Hepatocyte (in vitro differentiated cells): Measurements from ENCODE around the gene ANO2. TPM values are rescaled to one million over a fixed set of nuclear protein-coding genes. Genes with fewer than 3 reads are reported as not detected.

Experiments
- DNase-seq: peaks from one replicate; pipeline ENCODE4 v3.0.0-alpha.2; 2016; ENCODE audit warnings: low spot score
- H2AFZ ChIP-seq: fragments of 200-600 bp; sonication (generic); 2 replicates; pipeline ENCODE4 v1.6.0; 2016; ENCODE audit warnings: antibody characterized with exemption, mild to moderate bottlenecking
- H3K27ac ChIP-seq: fragments of 200-600 bp; sonication (generic); 2 replicates; pipeline ENCODE4 v1.5.1; 2016; ENCODE audit warnings: mild to moderate bottlenecking
- H3K27me3 ChIP-seq: fragments of 200-600 bp; sonication (generic); 2 replicates; pipeline ENCODE4 v1.6.1; 2016
- H3K36me3 ChIP-seq: fragments of 200-600 bp; sonication (generic); replicated peaks from 2 replicates; pipeline ENCODE4 v1.5.1; 2016; ENCODE audit warnings: low read depth; ENCODE audit not compliant: insufficient read depth
- H3K4me1 ChIP-seq: fragments of 200-600 bp; sonication (generic); 2 replicates; pipeline ENCODE4 v1.5.1; 2016; ENCODE audit warnings: mild to moderate bottlenecking, moderate library complexity; ENCODE audit not compliant: insufficient read depth
- H3K4me2 ChIP-seq: fragments of 200-600 bp; sonication (generic); 2 replicates; pipeline ENCODE4 v1.6.0; 2016
- H3K4me3 ChIP-seq: fragments of 200-600 bp; sonication (generic); 2 replicates; pipeline ENCODE4 v1.5.1; 2016; ENCODE audit warnings: mild to moderate bottlenecking
- H3K79me2 ChIP-seq: fragments of 200-600 bp; sonication (generic); 2 replicates; pipeline ENCODE4 v1.6.0; 2017; ENCODE audit warnings: mild to moderate bottlenecking
- H3K9me2 ChIP-seq: fragments of 200-600 bp; sonication (generic); replicated peaks from 2 replicates; pipeline ENCODE4 v1.6.0; 2017; ENCODE audit warnings: mild to moderate bottlenecking; ENCODE audit not compliant: insufficient read depth
- H3K9me3 ChIP-seq: fragments of 200-600 bp; sonication (generic); 2 replicates; pipeline ENCODE4 v1.5.1; 2016; ENCODE audit warnings: low read depth, mild to moderate bottlenecking
- H4K20me1 ChIP-seq: fragments of 200-600 bp; sonication (generic); 2 replicates; pipeline ENCODE4 v1.6.0; 2016; ENCODE audit warnings: mild to moderate bottlenecking; ENCODE audit not compliant: insufficient read depth, poor library complexity, severe bottlenecking
- EZH2 ChIP-seq: fragments of 200-600 bp; sonication (generic); IDR thresholded peaks from 2 replicates; pipeline ENCODE4 v1.6.1; 2016; ENCODE audit warnings: antibody characterized with exemption, mild to moderate bottlenecking, borderline replicate concordance
- EZH2phosphoT487 ChIP-seq: fragments of 200-600 bp; sonication (generic); IDR thresholded peaks from one replicate; pipeline ENCODE4 v1.6.1; 2018; ENCODE audit warnings: antibody characterized with exemption, mild to moderate bottlenecking, low read depth, moderate library complexity; ENCODE audit not compliant: unreplicated experiment, severe bottlenecking
- WGBS: methylation state at CpG from one replicate; pipeline ENCODE4 v1.1.6; 2016; ENCODE audit warnings: low lambda C conversion rate; ENCODE audit errors: missing lambda C conversion rate; 5-methylcytosine and 5-hydroxymethylcytosine counted together
- polyA plus RNA-seq: library from polyadenylated mRNA; unstranded; fragments of >200 nt; fragmentation: Nextera tagmentation; extraction: Ambion mirVana; gene quantifications from 2 replicates; pipeline ENCODE4 v1.2.1, GENCODE V29; 2016
- total RNA-seq: library from RNA; depleted of rRNA; stranded (reverse); fragments of >200 nt; gene quantifications from 2 replicates; pipeline ENCODE4 v1.2.3, GENCODE V29; 2014
- TF ChIP-seq, protein P1 (sequence below): fragments of 200-600 bp; sonication (generic); IDR thresholded peaks from 2 replicates; pipeline ENCODE4 v1.5.1; 2016; ENCODE audit warnings: antibody characterized with exemption, mild to moderate bottlenecking; ENCODE audit not compliant: poor library complexity

Gene ANO2
- total and polyA plus RNA-seq, 2 experiments from 2014 or later, result 1.0 to 1.9 TPM

- WGBS, result 67% methylated on average over 1 of the region's 1 CpG
- DNase-seq, result no peak
- Histone ChIP-seq H3K4me2 (no peak overlapping the region), H3K9me2 (no peaks in the 10 kb centered on the region), H3K36me3 (no peaks in the 10 kb centered on the region), H4K20me1 (no peaks in the 10 kb centered on the region), H3K4me1 (no peaks in the 10 kb centered on the region), H3K27ac (no peak overlapping the region), H3K4me3 (no peak overlapping the region), H2AFZ (no peak overlapping the region), H3K79me2 (no peaks in the 10 kb centered on the region), H3K27me3 (peaks cover 19% of the 10 kb centered on the region), H3K9me3 (no peaks in the 10 kb centered on the region)
- TF ChIP-seq, protein P1, sequence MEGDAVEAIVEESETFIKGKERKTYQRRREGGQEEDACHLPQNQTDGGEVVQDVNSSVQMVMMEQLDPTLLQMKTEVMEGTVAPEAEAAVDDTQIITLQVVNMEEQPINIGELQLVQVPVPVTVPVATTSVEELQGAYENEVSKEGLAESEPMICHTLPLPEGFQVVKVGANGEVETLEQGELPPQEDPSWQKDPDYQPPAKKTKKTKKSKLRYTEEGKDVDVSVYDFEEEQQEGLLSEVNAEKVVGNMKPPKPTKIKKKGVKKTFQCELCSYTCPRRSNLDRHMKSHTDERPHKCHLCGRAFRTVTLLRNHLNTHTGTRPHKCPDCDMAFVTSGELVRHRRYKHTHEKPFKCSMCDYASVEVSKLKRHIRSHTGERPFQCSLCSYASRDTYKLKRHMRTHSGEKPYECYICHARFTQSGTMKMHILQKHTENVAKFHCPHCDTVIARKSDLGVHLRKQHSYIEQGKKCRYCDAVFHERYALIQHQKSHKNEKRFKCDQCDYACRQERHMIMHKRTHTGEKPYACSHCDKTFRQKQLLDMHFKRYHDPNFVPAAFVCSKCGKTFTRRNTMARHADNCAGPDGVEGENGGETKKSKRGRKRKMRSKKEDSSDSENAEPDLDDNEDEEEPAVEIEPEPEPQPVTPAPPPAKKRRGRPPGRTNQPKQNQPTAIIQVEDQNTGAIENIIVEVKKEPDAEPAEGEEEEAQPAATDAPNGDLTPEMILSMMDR, result no peak
- TF ChIP-seq EZH2, result no peak
- TF ChIP-seq EZH2phosphoT487, result no peak
Measured at GRCh38 chr12:5771756-5772155, 173.3 kb downstream of the ANO2 start.

GRCh38 chr12:5770727-5771126 lies 174.3 kb downstream of the ANO2 start:
- H3K9me3 ChIP-seq, result no peaks in the 10 kb centered on the region
- H3K79me2 ChIP-seq, result no peaks in the 10 kb centered on the region
- no peak overlapping the region for H3K4me2 ChIP-seq
- peaks cover 19% of the 10 kb centered on the region for H3K27me3 ChIP-seq
- no peak for TF ChIP-seq EZH2
- WGBS, result 94% methylated on average over 1 of the region's 1 CpG
- H4K20me1 ChIP-seq, result no peaks in the 10 kb centered on the region
- no peak for DNase-seq
- H2AFZ ChIP-seq, result no peak overlapping the region
- H3K9me2 ChIP-seq, result no peaks in the 10 kb centered on the region
- H3K27ac ChIP-seq, result no peak overlapping the region
- no peaks in the 10 kb centered on the region for H3K36me3 ChIP-seq
- no peaks in the 10 kb centered on the region for H3K4me1 ChIP-seq
- no peak overlapping the region for H3K4me3 ChIP-seq

GRCh38 chr12:5768581-5769196 lies 176.4 kb downstream of the ANO2 start:
- no peak overlapping the region for H2AFZ ChIP-seq
- no peak for TF ChIP-seq EZH2
- TF ChIP-seq, protein P1, result no peak
- no peak for TF ChIP-seq EZH2phosphoT487
- H3K9me2 ChIP-seq, result no peaks in the 10 kb centered on the region
- H3K27me3 ChIP-seq, result peaks cover 13% of the 10 kb centered on the region
- H3K9me3 ChIP-seq, result no peaks in the 10 kb centered on the region
- no peaks in the 10 kb centered on the region for H3K79me2 ChIP-seq
- no peaks in the 10 kb centered on the region for H3K36me3 ChIP-seq
- no peak overlapping the region for H3K4me3 ChIP-seq
- H3K27ac ChIP-seq, result no peak overlapping the region
- H3K4me1 ChIP-seq, result no peaks in the 10 kb centered on the region
- DNase-seq, result no peak
- no peaks in the 10 kb centered on the region for H4K20me1 ChIP-seq
- 88% methylated on average over 8 of the region's 8 CpGs for WGBS
- no peak overlapping the region for H3K4me2 ChIP-seq

DNA sequence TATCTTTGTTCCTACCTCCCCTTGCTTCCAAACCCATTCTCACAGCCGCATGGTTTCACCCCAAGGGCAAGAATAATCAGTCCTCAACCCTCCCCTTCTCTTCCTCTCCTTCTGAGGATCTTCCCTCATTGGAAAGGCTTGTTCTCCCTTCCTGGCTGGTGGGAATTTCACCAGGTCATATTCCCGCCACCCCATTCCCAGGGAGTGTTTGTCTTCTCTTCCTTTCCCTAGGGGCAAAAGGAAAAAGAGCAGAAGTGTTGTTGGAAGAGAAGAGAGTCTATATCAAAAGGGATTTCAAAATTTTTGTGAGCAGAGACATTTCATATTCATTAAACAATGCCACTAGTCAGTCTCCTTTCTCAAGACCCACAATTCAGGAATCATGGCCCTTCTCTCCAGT lies 176.9 kb downstream of the ANO2 start:
- H3K4me3 ChIP-seq, result no peak overlapping the region
- peaks cover 8% of the 10 kb centered on the region for H3K27me3 ChIP-seq
- no peaks in the 10 kb centered on the region for H3K79me2 ChIP-seq
- H2AFZ ChIP-seq, result no peak overlapping the region
- no peaks in the 10 kb centered on the region for H3K4me1 ChIP-seq
- H3K9me2 ChIP-seq, result no peaks in the 10 kb centered on the region
- no peaks in the 10 kb centered on the region for H3K36me3 ChIP-seq
- TF ChIP-seq, protein P1, result no peak
- TF ChIP-seq EZH2 (no peak), EZH2phosphoT487 (no peak)
- WGBS, result 100% methylated on average over 2 of the region's 2 CpGs
- no peaks in the 10 kb centered on the region for H3K9me3 ChIP-seq
- no peak overlapping the region for H3K27ac ChIP-seq
- no peak overlapping the region for H3K4me2 ChIP-seq
- no peaks in the 10 kb centered on the region for H4K20me1 ChIP-seq
- no peak for DNase-seq
